AG04449 (cell line): ENCODE data around the gene TOX2.

Experiments used
- CTCF ChIA-PET: fragments of 350-600 bp; formaldehyde crosslinking; extraction: SDS; loops from one replicate; lab custom pipeline; 2021; ENCODE audit warnings: antibody characterized with exemption; lab: Yijun Ruan, JAX
- POLR2A ChIA-PET: fragments of 400-600, 350-600 bp; formaldehyde crosslinking; extraction: SDS; loops from one replicate; lab custom pipeline; 2020; ENCODE audit warnings: antibody characterized with exemption, inconsistent platforms; lab: Yijun Ruan, JAX
- DNase-seq: peaks from one replicate; pipeline ENCODE4 v3.0.0-alpha.2; 2010; ENCODE audit warnings: low read depth, low spot score
- H3K4me3 ChIP-seq: 2 replicates; pipeline ENCODE4 v1.5.1; 2011; ENCODE audit warnings: low read depth, mild to moderate bottlenecking, control low read depth, low read length
- TF ChIP-seq, protein P1 (sequence below): IDR thresholded peaks from one replicate; pipeline ENCODE4 v1.5.1; 2011; ENCODE audit warnings: mild to moderate bottlenecking, moderate library complexity, low read length, control low read depth, inconsistent platforms; ENCODE audit not compliant: insufficient read depth; ENCODE audit errors: missing control alignments

TOX2 gene

DNA sequence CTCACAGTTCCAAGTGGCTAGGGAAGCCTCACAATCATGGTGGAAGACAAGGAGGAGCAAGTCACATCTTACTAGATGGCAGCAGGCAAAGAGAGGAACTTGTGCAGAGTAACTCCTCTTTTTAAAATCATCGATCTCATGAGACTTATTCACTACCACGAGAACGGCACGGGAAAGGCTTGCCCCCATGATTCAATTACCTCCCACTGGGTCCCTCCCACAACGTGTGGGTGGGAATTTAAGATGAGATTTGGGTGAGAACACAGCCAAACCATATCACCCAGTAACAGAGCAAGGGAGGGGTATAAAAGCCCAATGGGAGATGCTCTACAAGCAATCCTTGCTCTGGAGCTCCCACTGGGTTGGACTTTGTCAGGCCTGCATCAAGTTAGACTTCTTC lies 192.0 kb downstream of the TOX2 start:
- CTCF ChIA-PET, result interaction anchor here (0.9 to 18.1 kb wide), 8 partner anchors 8 to 111 kb away, joined by 3 to 820 read pairs (median 6); partner anchors contain the start of gene JPH2
- TF ChIP-seq, protein P1, sequence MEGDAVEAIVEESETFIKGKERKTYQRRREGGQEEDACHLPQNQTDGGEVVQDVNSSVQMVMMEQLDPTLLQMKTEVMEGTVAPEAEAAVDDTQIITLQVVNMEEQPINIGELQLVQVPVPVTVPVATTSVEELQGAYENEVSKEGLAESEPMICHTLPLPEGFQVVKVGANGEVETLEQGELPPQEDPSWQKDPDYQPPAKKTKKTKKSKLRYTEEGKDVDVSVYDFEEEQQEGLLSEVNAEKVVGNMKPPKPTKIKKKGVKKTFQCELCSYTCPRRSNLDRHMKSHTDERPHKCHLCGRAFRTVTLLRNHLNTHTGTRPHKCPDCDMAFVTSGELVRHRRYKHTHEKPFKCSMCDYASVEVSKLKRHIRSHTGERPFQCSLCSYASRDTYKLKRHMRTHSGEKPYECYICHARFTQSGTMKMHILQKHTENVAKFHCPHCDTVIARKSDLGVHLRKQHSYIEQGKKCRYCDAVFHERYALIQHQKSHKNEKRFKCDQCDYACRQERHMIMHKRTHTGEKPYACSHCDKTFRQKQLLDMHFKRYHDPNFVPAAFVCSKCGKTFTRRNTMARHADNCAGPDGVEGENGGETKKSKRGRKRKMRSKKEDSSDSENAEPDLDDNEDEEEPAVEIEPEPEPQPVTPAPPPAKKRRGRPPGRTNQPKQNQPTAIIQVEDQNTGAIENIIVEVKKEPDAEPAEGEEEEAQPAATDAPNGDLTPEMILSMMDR, result no peak
- no peak overlapping the region for H3K4me3 ChIP-seq
- no peak for DNase-seq
- POLR2A ChIA-PET, result no interaction called here

DNA sequence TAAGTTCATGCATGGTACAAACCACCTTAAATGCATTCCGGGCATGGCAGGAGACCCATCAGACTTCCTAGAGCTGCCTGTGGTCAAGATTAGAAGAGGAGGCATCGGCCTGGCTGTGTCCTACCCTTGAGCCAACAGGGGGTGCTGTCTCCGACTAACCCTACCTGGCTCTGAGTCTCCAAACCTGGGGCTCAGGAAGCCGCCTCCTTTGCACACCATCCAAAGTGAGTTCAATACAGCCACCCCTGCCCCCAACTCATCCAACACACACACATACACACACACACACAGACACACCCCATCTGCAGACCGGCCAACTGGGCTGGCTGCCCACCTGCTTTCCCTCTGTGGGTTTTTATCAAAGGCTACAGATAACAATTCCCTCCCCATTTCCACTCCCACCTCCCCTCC lies 195.3 kb downstream of the TOX2 start:
- no peak overlapping the region for H3K4me3 ChIP-seq
- ChIA-PET POLR2A (no interaction called here), CTCF (interaction anchor here (1.0 to 18.1 kb wide), 7 partner anchors 11 to 361 kb away, joined by 3 to 820 read pairs (median 5); partner anchors contain the start of gene JPH2)
- TF ChIP-seq, protein P1, result no peak
- DNase-seq, result no peak

- POLR2A ChIA-PET, result no interaction called here
- no peak for DNase-seq
- H3K4me3 ChIP-seq, result no peak overlapping the region
- CTCF ChIA-PET, result interaction anchor here (1.0 to 18.1 kb wide), 4 partner anchors 12 to 74 kb away, joined by 3 to 820 read pairs (median 4); partner anchors contain the start of gene JPH2
- TF ChIP-seq, protein P1, result no peak
Observed at GRCh38 chr20:44110816-44111568, 196.3 kb downstream of the TOX2 start.

GRCh38 chr20:44111712-44112335 lies 197.2 kb downstream of the TOX2 start:
- no peak for DNase-seq
- ChIA-PET POLR2A (no interaction called here), CTCF (interaction anchor here (0.7 to 18.1 kb wide), 7 partner anchors 12 to 420 kb away, joined by 3 to 820 read pairs (median 4); partner anchors contain the start of gene JPH2)
- H3K4me3 ChIP-seq, result no peak overlapping the region
- TF ChIP-seq, protein P1, result no peak

DNA sequence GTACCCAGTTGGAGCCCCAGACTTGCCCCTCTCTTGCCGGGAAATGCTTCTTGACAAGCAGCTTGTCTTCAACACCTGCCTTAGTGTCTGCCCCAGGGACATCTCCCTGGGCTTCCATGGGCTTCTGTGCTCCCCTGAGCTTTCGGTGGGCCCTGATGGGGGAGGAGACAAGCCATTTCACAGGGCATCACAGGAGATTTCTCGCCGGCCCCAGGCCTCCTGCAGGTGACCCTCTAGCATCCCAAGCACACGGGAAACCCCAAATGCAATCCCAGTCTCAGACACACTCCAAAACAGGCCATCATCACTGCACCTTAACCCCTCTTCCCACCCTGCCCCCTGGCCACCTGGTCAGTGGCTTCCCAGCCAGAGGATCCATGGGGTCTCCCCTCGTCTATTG lies 197.8 kb downstream of the TOX2 start:
- CTCF ChIA-PET, result interaction anchor here (0.8 to 18.1 kb wide), 6 partner anchors 13 to 421 kb away, joined by 3 to 820 read pairs (median 5); partner anchors contain the start of gene JPH2
- no peak for DNase-seq
- TF ChIP-seq, protein P1, result no peak
- no peak overlapping the region for H3K4me3 ChIP-seq
- POLR2A ChIA-PET, result no interaction called here
